Measurements from ENCODE around the gene ADAMTS4. TPM values are rescaled to one million over a fixed set of nuclear protein-coding genes. Genes with fewer than 3 reads are reported as not detected.

ADAMTS4 gene
- total RNA-seq, 1 donor from 2014 or later = 109 TPM

DNA sequence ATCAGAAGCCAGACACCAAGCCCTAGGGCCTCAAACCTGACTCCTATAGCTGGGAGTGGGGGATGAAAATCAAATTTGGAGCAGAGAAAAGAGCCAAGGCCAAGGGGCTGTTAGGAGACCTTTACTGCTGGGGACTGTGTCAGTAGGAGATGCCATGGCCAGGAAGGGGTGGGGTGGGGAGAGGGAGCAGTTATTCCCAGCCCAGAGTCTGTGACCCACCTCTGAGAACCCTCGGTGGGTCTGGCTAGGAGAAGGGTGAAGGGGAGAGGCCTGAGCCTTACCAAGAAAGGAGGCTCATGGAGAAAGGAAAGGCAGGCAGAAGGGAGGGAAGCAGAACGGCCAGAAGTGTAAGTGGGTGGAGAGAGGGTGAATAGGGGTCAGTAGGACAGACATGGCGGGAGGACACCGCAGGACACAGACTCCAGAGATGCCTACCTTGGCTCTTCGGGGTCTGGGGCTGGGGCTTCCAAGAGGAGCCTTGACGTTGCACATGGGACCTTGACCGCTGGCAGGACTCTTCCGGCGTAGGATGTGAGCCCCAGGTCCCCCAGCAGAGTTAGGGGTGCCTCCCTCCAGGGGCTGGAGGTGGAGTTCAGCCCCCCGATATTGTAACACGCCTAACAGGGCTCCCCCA is 1.2 kb downstream of the ADAMTS4 start:
- TF ChIP-seq, protein P1, sequence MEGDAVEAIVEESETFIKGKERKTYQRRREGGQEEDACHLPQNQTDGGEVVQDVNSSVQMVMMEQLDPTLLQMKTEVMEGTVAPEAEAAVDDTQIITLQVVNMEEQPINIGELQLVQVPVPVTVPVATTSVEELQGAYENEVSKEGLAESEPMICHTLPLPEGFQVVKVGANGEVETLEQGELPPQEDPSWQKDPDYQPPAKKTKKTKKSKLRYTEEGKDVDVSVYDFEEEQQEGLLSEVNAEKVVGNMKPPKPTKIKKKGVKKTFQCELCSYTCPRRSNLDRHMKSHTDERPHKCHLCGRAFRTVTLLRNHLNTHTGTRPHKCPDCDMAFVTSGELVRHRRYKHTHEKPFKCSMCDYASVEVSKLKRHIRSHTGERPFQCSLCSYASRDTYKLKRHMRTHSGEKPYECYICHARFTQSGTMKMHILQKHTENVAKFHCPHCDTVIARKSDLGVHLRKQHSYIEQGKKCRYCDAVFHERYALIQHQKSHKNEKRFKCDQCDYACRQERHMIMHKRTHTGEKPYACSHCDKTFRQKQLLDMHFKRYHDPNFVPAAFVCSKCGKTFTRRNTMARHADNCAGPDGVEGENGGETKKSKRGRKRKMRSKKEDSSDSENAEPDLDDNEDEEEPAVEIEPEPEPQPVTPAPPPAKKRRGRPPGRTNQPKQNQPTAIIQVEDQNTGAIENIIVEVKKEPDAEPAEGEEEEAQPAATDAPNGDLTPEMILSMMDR (IDR thresholded peaks at IDR 0.05) = no peak
- no peaks in the 10 kb centered on the region for H3K36me3 ChIP-seq
- H3K4me1 ChIP-seq = peaks cover 3 to 22% of the 10 kb centered on the region in 2 donors
- peak overlapping the region; percentile 92 to 97 for H3K27ac ChIP-seq
- H3K27me3 ChIP-seq = no peaks in the 10 kb centered on the region
- H3K4me3 ChIP-seq = peak overlapping the region; percentile 47 to 51
- intact Hi-C loops (cut with DNase I) = no loop called here
- DNase-seq (ENCODE audit: low spot score in 2 of 2) = no peak
- no peaks in the 10 kb centered on the region for H3K9me3 ChIP-seq

DNA sequence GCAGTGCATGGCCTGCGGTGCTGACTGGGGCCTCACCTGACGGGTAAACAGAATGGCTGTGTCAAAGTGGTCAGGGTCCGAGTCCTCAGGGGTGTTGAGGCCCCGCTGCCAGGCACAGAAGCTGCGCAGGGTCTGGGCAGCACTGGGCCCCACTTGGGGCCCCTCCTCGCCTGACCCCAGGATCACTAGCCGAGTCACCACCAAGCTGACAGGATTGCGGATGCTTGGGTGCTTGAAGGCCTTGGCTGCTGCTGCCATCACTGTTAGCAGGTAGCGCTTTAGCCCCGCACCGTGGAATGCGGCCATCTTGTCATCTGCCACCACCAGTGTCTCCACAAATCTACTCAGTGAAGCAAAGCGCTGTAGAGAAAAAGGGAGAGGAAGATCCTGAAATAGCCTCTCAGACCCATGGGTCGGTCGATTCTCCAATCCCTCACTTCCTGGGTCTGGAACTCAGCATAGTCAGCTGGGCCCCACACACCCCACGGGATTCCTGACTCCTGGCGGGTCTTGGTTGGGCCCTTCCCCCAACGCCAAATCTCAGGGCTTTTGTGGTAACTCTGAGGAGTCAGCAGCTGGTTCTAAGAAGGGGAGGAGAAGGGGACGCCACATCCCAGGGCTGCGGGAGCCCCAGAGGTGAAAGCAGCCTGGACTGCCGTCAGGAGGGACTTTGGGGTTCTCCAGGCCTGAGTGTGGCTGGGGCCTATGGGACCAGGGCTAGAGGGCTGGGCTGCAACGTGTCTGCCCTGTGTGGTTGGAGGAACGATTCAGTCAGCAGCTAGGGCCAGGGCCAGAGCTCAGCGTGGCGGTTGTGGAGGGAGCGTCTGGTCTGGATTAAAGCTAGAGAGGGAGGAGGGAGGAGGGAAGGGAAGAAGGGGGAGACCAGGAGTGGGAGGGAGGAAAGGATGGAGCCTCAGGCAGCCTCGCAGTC is 2.1 kb downstream of the ADAMTS4 start:
- H3K27me3 ChIP-seq = no peaks in the 10 kb centered on the region
- H3K4me1 ChIP-seq = peaks cover 3 to 22% of the 10 kb centered on the region in 2 donors
- H3K27ac ChIP-seq = peak overlapping the region; percentile 24 to 97
- intact Hi-C loops (cut with DNase I) = no loop called here
- TF ChIP-seq, protein P1 (IDR thresholded peaks at IDR 0.05) = no peak
- no peaks in the 10 kb centered on the region for H3K36me3 ChIP-seq
- no peak for DNase-seq (ENCODE audit: low spot score in 2 of 2)
- no peaks in the 10 kb centered on the region for H3K9me3 ChIP-seq
- peak overlapping the region; percentile 30 to 51 for H3K4me3 ChIP-seq

DNA sequence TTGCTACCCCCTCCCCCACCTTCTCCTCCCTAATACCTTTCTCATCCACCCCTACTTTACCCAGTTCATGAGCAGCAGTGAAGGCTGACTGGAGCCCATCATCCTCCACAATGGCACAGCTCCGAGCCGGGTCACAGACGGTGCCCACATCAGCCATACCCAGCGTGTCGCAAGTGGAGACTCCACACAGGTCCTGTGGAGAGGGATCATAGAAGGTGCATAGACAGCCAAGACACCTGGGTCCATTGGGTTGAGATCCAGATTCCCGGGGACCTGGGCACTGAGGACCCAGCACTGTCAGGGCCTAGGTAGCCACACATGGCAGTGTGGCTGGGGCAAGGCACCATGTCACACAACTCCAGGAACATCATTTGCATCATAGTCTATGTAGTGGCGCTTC is 2.7 kb downstream of the ADAMTS4 start:
- Histone ChIP-seq H3K27ac (peak overlapping the region; percentile 24 to 30), H3K4me3 (peak overlapping the region in 1 of 2 donors; percentile 30), H3K36me3 (no peaks in the 10 kb centered on the region), H3K27me3 (no peaks in the 10 kb centered on the region), H3K9me3 (no peaks in the 10 kb centered on the region), H3K4me1 (peaks cover 3 to 16% of the 10 kb centered on the region in 2 donors)
- no peak for DNase-seq (ENCODE audit: low spot score in 2 of 2)
- TF ChIP-seq, protein P1 (IDR thresholded peaks at IDR 0.05) = no peak
- intact Hi-C loops (cut with DNase I) = no loop called here

DNA sequence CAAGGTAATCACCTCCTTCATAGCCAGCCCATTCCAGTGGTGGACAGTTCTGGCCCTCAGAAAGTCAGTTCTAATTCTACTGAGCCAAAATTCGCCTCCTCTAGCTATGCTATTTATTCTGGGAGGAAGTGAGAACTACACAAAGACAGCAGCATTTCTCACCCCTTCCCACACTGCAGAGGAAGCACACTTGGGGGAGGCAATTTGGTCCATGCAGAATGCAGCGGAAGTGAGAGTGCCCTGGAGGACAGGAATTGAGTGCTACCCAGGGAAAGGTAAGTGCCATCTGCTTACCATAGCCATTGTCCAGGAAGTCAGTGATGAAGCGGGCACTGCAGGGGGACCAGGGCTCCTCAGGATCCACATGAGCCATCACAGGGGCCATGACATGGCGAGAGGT is 3.7 kb downstream of the ADAMTS4 start:
- no peak for DNase-seq (ENCODE audit: low spot score in 2 of 2)
- intact Hi-C loops (cut with DNase I) = no loop called here
- no peak overlapping the region for H3K27ac ChIP-seq

DNA sequence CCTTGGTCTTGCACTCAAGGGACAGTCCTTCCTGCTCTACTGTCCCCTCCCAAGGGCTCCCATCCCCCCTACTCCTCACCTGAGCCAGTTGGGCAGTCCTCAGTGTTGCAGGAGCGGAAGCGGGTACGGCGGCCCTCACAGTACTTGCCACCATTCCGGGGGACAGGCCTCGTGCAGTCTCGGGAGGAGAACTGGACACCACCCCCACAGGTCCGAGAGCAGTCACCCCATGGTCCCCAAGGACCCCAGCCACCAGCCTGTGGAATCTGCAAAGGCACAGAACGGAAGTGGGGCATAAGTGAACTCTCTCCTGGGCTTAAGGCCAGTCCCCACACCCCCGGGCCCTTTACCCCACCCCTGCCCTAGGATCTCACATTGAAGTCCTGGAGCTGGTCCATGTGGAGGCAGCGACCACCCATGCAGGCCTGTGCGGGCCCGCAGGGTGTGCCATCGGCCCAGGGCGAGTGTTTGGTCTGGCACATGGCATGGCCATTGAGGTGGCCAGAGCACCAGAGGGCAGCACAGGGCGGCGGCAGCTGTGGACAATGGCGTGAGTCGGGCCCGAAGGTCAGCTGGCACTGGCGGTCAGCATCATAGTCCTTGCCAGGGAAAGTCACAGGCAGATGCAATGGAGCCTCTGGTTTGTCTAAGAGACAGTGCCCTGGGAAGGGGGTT is 5.2 kb downstream of the ADAMTS4 start:
- TF ChIP-seq, protein P1 (IDR thresholded peaks at IDR 0.05) = peak in 1 of 3 experiments; percentile 8
- no peak for DNase-seq (ENCODE audit: low spot score in 2 of 2)
- H3K4me3 ChIP-seq = no peak overlapping the region
- intact Hi-C loops (cut with DNase I) = no loop called here
- peaks cover 0 to 6% of the 10 kb centered on the region in 2 donors for H3K4me1 ChIP-seq
- H3K9me3 ChIP-seq = no peaks in the 10 kb centered on the region
- no peaks in the 10 kb centered on the region for H3K36me3 ChIP-seq
- H3K27ac ChIP-seq = no peak overlapping the region
- no peaks in the 10 kb centered on the region for H3K27me3 ChIP-seq

More for the DNA sequence above, 3.7 kb downstream of the ADAMTS4 start:
- peaks cover 0 to 8% of the 10 kb centered on the region in 2 donors for H3K4me1 ChIP-seq
- no peaks in the 10 kb centered on the region for H3K36me3 ChIP-seq
- H3K9me3 ChIP-seq = no peaks in the 10 kb centered on the region
- H3K4me3 ChIP-seq = no peak overlapping the region
- TF ChIP-seq, protein P1 (IDR thresholded peaks at IDR 0.05) = no peak
- H3K27me3 ChIP-seq = no peaks in the 10 kb centered on the region

Data from ascending aorta (tissue), 2 donors.